Ectodermal cell (in vitro differentiated cells): Measurements from ENCODE around the gene ITGA11.

Experiments
- H3K27ac ChIP-seq: 2 replicates; pipeline ENCODE4 v1.7.0; 2013; ENCODE audit warnings: mild to moderate bottlenecking, low read depth, low read length; ENCODE audit not compliant: insufficient read depth, poor library complexity, severe bottlenecking
- H3K27me3 ChIP-seq: 2 replicates; pipeline ENCODE4 v1.7.0; 2013; ENCODE audit warnings: mild to moderate bottlenecking, low read length; ENCODE audit not compliant: insufficient read depth, control insufficient read depth, poor library complexity, severe bottlenecking
- H3K36me3 ChIP-seq: one replicate; pipeline ENCODE4 v1.7.0; 2013; ENCODE audit warnings: low read length; ENCODE audit not compliant: control insufficient read depth, insufficient read depth
- H3K4me1 ChIP-seq: one replicate; pipeline ENCODE4 v1.7.0; 2013; ENCODE audit warnings: low read length; ENCODE audit not compliant: control insufficient read depth, insufficient read depth
- H3K4me3 ChIP-seq: 2 replicates; pipeline ENCODE4 v1.7.0; 2013; ENCODE audit warnings: low read depth, low read length, control low read depth; ENCODE audit not compliant: insufficient read depth
- H3K9me3 ChIP-seq: 2 replicates; pipeline ENCODE4 v1.7.0; 2013; ENCODE audit warnings: mild to moderate bottlenecking, low read length, moderate library complexity; ENCODE audit not compliant: control insufficient read depth
- WGBS, 2 experiments: methylation state at CpG; one replicate each; pipeline ENCODE4 v1.1.7; 2013; ENCODE audit warnings: missing lambda C conversion rate in 2 of 2; 5-methylcytosine and 5-hydroxymethylcytosine counted together

Gene ITGA11

GRCh38 chr15:68332266-68332665 lies 99.7 kb downstream of the ITGA11 start:
- Histone ChIP-seq H3K27me3 (no peaks in the 10 kb centered on the region), H3K4me1 (peaks cover 25% of the 10 kb centered on the region), H3K9me3 (no peaks in the 10 kb centered on the region), H3K36me3 (no peaks in the 10 kb centered on the region), H3K4me3 (no peak overlapping the region), H3K27ac (no peak overlapping the region)
- WGBS, 2 experiments: 95 to 96% methylated on average over 21 of the region's 21 CpGs

- WGBS, 2 experiments: 9 to 10% methylated on average over 10 of the region's 10 CpGs
- H3K9me3 ChIP-seq: no peaks in the 10 kb centered on the region
- no peak overlapping the region for H3K27ac ChIP-seq
- H3K36me3 ChIP-seq: no peaks in the 10 kb centered on the region
- peaks cover 18% of the 10 kb centered on the region for H3K4me1 ChIP-seq
- H3K4me3 ChIP-seq: no peak overlapping the region
- H3K27me3 ChIP-seq: no peaks in the 10 kb centered on the region
Observed at GRCh38 chr15:68330901-68331300, 101.1 kb downstream of the ITGA11 start.

- no peaks in the 10 kb centered on the region for H3K27me3 ChIP-seq
- peaks cover 18% of the 10 kb centered on the region for H3K4me1 ChIP-seq
- 40 to 46% methylated on average over 6 of the region's 6 CpGs for WGBS, 2 experiments
- no peaks in the 10 kb centered on the region for H3K36me3 ChIP-seq
- H3K9me3 ChIP-seq: no peaks in the 10 kb centered on the region
- H3K27ac ChIP-seq: no peak overlapping the region
- no peak overlapping the region for H3K4me3 ChIP-seq
Observed at GRCh38 chr15:68330416-68330815, 101.5 kb downstream of the ITGA11 start.

DNA sequence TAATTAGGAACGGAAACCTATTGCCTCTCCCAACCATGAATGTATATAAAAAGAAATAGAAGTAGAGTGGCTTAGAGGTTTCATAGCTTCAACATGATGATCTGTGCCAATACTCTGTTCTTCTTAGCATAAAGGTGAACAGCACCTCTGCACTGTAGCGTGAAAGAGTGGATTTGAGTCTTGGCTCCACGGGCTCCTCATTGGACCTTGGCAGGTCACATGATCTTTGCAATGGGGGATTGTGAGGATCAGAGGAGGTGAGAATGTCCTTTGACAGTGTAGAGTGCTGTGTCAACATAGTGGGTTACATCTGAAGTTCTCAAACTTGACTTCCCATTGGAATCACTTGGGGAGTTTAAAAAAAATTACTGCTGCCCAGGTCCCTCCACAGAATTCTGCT lies 103.0 kb downstream of the ITGA11 start:
- Histone ChIP-seq H3K4me1 (peaks cover 18% of the 10 kb centered on the region), H3K9me3 (no peaks in the 10 kb centered on the region), H3K27ac (no peak overlapping the region), H3K27me3 (no peaks in the 10 kb centered on the region), H3K36me3 (no peaks in the 10 kb centered on the region), H3K4me3 (no peak overlapping the region)
- 86 to 97% methylated on average over 2 to 3 of the region's 3 CpGs for WGBS, 2 experiments

DNA sequence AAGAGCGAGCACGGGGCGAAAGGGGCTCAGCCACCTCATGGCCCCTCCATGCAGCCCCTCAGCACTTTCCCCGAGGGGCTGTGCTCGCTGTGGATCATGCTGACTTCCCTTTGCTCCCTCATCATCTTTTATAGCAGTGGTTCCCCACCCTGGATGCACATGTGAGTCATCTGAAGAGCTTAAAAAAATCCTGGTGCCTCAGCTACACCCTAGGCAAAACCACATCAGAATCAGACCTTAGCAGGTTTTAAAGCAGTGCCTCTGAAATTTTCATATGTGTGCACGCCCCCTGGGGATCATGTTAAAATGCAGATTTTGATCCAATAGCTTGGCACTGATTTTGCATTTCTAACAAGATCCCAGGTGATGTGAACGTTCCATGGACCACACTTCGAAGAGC lies 103.5 kb downstream of the ITGA11 start:
- no peaks in the 10 kb centered on the region for H3K36me3 ChIP-seq
- WGBS, 2 experiments: 75 to 79% methylated on average over 8 of the region's 8 CpGs
- no peaks in the 10 kb centered on the region for H3K27me3 ChIP-seq
- H3K9me3 ChIP-seq: no peaks in the 10 kb centered on the region
- no peak overlapping the region for H3K27ac ChIP-seq
- no peak overlapping the region for H3K4me3 ChIP-seq
- H3K4me1 ChIP-seq: peaks cover 18% of the 10 kb centered on the region

GRCh38 chr15:68326711-68327354 lies 105.1 kb downstream of the ITGA11 start:
- no peaks in the 10 kb centered on the region for H3K36me3 ChIP-seq
- H3K27me3 ChIP-seq: no peaks in the 10 kb centered on the region
- no peak overlapping the region for H3K27ac ChIP-seq
- 84 to 89% methylated on average over 11 of the region's 11 CpGs for WGBS, 2 experiments
- no peak overlapping the region for H3K4me3 ChIP-seq
- peaks cover 18% of the 10 kb centered on the region for H3K4me1 ChIP-seq
- no peaks in the 10 kb centered on the region for H3K9me3 ChIP-seq

DNA sequence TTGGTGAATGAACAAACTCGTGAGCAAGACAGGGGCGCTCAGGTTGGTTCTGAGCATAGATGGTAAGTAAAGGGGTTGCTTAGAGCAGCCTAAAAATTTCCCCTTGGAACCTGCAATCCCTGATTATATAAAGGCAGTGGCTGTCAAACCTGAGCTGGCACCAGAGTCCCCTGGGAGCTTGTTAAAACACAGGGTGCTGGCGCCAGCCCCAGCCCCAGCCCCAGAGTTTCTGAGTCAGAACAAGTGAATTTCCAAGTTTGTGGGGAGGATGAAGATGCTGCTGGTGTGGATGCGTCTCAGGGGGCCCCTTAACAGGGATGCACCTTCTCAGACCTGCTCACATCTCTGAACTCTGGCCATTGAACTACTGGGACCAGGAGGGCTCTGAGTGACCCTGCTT lies 106.2 kb downstream of the ITGA11 start:
- Histone ChIP-seq H3K4me1 (peaks cover 11% of the 10 kb centered on the region), H3K27ac (no peak overlapping the region), H3K9me3 (no peaks in the 10 kb centered on the region), H3K4me3 (no peak overlapping the region), H3K27me3 (no peaks in the 10 kb centered on the region), H3K36me3 (no peaks in the 10 kb centered on the region)
- WGBS, 2 experiments: 88 to 95% methylated on average over 4 of the region's 4 CpGs

- Histone ChIP-seq H3K36me3 (no peaks in the 10 kb centered on the region), H3K4me1 (no peaks in the 10 kb centered on the region), H3K27ac (no peak overlapping the region), H3K9me3 (no peaks in the 10 kb centered on the region), H3K4me3 (no peak overlapping the region), H3K27me3 (no peaks in the 10 kb centered on the region)
- 80 to 83% methylated on average over 8 of the region's 9 CpGs for WGBS, 2 experiments
Observed at GRCh38 chr15:68322796-68323195, 109.2 kb downstream of the ITGA11 start.

GRCh38 chr15:68321229-68321628 lies 110.7 kb downstream of the ITGA11 start:
- Histone ChIP-seq H3K9me3 (no peaks in the 10 kb centered on the region), H3K27me3 (no peaks in the 10 kb centered on the region), H3K4me3 (no peak overlapping the region), H3K27ac (no peak overlapping the region), H3K36me3 (no peaks in the 10 kb centered on the region), H3K4me1 (peaks cover 3% of the 10 kb centered on the region)
- WGBS, 2 experiments: 92% methylated on average over 7 of the region's 7 CpGs

DNA sequence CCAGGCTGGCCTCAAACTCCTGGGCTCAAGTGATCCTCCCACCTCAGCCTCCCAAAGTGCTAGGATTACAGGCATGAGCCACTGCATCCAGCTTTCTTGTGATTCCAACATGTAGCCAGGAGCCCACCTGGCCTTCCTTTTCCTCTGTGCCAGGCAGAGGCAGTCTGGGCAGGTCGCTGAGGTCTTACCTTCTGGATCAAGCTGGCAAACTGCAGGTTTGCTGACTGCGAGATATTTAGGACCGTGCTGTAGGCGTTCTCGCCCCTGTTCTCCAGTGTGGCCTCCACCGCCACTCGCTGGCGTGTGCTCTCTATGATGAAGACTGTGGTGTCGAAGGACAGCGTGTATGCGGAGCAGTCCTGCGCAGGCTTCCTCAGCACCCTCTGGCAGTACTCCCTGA lies 112.0 kb downstream of the ITGA11 start:
- H3K27me3 ChIP-seq: no peaks in the 10 kb centered on the region
- H3K9me3 ChIP-seq: no peaks in the 10 kb centered on the region
- peaks cover 13% of the 10 kb centered on the region for H3K4me1 ChIP-seq
- H3K27ac ChIP-seq: no peak overlapping the region
- H3K36me3 ChIP-seq: no peaks in the 10 kb centered on the region
- no peak overlapping the region for H3K4me3 ChIP-seq
- 96 to 97% methylated on average over 12 of the region's 12 CpGs for WGBS, 2 experiments
